CD14-positive monocyte (primary cell): ENCODE results near the gene MBD5. TPM values are rescaled to one million over a fixed set of nuclear protein-coding genes. Genes with fewer than 3 reads are reported as not detected.

Experiments used
- DNase-seq, 3 donors: peaks; one replicate each; pipeline ENCODE4 v3.0.0-alpha.2; 2011 to 2022
- H2AFZ ChIP-seq: 2 replicates; pipeline ENCODE4 v1.6.0; 2012; ENCODE audit warnings: mild to moderate bottlenecking, low read depth, low read length, inconsistent platforms; ENCODE audit not compliant: insufficient read depth, poor library complexity, severe bottlenecking
- H3K27ac ChIP-seq, 2 donors: 1 replicate in 1 of 2; 2 replicates in 1 of 2; pipeline ENCODE4 v1.5.1; 2012 to 2013; ENCODE audit warnings: low read length in 2 of 2, control low read depth in 1 of 2, inconsistent platforms in 1 of 2, low read depth in 1 of 2, mild to moderate bottlenecking in 1 of 2
- H3K27me3 ChIP-seq, 2 donors: one replicate each; pipeline versions ENCODE4 v1.6.0 to v1.6.1; 2011 to 2013; ENCODE audit warnings: low read length in 2 of 2; ENCODE audit not compliant: control insufficient read depth in 2 of 2, insufficient read depth in 2 of 2
- H3K36me3 ChIP-seq, 2 donors: replicated peaks in 1 of 2; 1 replicate in 1 of 2; 2 replicates in 1 of 2; pipeline versions ENCODE4 v1.5.1 to v1.6.1; 2012 to 2013; ENCODE audit warnings: low read length in 2 of 2, control low read depth in 1 of 2, inconsistent platforms in 1 of 2, mild to moderate bottlenecking in 1 of 2; ENCODE audit not compliant: insufficient read depth in 2 of 2, control insufficient read depth in 1 of 2
- H3K4me1 ChIP-seq, 2 donors: 1 replicate in 1 of 2; 2 replicates in 1 of 2; pipeline versions ENCODE4 v1.5.1 to v1.6.1; 2012 to 2013; ENCODE audit warnings: low read length in 2 of 2, control low read depth in 1 of 2, inconsistent platforms in 1 of 2, mild to moderate bottlenecking in 1 of 2, moderate library complexity in 1 of 2; ENCODE audit not compliant: insufficient read depth in 2 of 2, control insufficient read depth in 1 of 2
- H3K4me2 ChIP-seq: replicated peaks from 2 replicates; pipeline ENCODE3; 2012; ENCODE audit warnings: low read length, moderate library complexity, mild to moderate bottlenecking; ENCODE audit not compliant: poor library complexity, severe bottlenecking; ENCODE audit errors: extremely low read depth
- H3K4me3 ChIP-seq, 3 experiments: fragments of 200-600 bp in 1 of 3; sonication (generic) in 1 of 3; replicated peaks in 1 of 3; 1 replicate in 2 of 3; 2 replicates in 1 of 3; pipeline ENCODE4 v1.5.1; 2011 to 2013; ENCODE audit warnings: low read length in 3 of 3, mild to moderate bottlenecking in 3 of 3, control low read depth in 2 of 3, low read depth in 2 of 3, inconsistent platforms in 1 of 3, moderate library complexity in 1 of 3
- H3K79me2 ChIP-seq: 2 replicates; pipeline ENCODE4 v1.6.0; 2012; ENCODE audit warnings: mild to moderate bottlenecking, control low read depth, inconsistent platforms, low read length, moderate library complexity; ENCODE audit not compliant: insufficient read depth
- H3K9ac ChIP-seq: 2 replicates; pipeline ENCODE4 v1.6.0; 2017; ENCODE audit warnings: low read length, mild to moderate bottlenecking; ENCODE audit not compliant: insufficient read depth, poor library complexity, severe bottlenecking
- H3K9me3 ChIP-seq, 2 donors: replicated peaks in 1 of 2; 1 replicate in 1 of 2; 2 replicates in 1 of 2; pipeline versions ENCODE4 v1.5.1 to v1.6.1; 2012 to 2013; ENCODE audit warnings: low read length in 2 of 2, control low read depth in 1 of 2; ENCODE audit not compliant: control insufficient read depth in 1 of 2, insufficient read depth in 1 of 2
- H4K20me1 ChIP-seq: 2 replicates; pipeline ENCODE4 v1.6.0; 2012; ENCODE audit warnings: mild to moderate bottlenecking, low read length, control low read depth, moderate library complexity; ENCODE audit not compliant: insufficient read depth
- H3K27ac Mint-ChIP-seq, 7 donors: one replicate each; pipeline ENCODE4 v1.8.0; 2020; ENCODE audit warnings: mild to moderate bottlenecking in 7 of 7, mixed read lengths in 7 of 7, moderate library complexity in 6 of 7, inconsistent platforms in 2 of 7
- H3K27me3 Mint-ChIP-seq, 3 donors: one replicate each; pipeline ENCODE4 v1.8.0; 2021 to 2022; ENCODE audit warnings: low read depth in 3 of 3, mild to moderate bottlenecking in 3 of 3, mixed read lengths in 3 of 3, moderate library complexity in 3 of 3, inconsistent platforms in 1 of 3
- H3K36me3 Mint-ChIP-seq, 2 donors: one replicate each; pipeline ENCODE4 v1.8.0; 2020; ENCODE audit warnings: mixed read lengths in 2 of 2, inconsistent platforms in 1 of 2, mild to moderate bottlenecking in 1 of 2
- H3K4me1 Mint-ChIP-seq: one replicate; pipeline ENCODE4 v1.8.0; 2020; ENCODE audit warnings: mild to moderate bottlenecking, mixed read lengths
- H3K4me3 Mint-ChIP-seq, 2 donors: one replicate each; pipeline ENCODE4 v1.8.0; 2020; ENCODE audit warnings: mild to moderate bottlenecking in 2 of 2, mixed read lengths in 2 of 2, moderate library complexity in 1 of 2
- H3K9me3 Mint-ChIP-seq, 7 donors: one replicate each; pipeline ENCODE4 v1.8.0; 2020 to 2022; ENCODE audit warnings: mixed read lengths in 7 of 7, mild to moderate bottlenecking in 6 of 7, moderate library complexity in 6 of 7, inconsistent platforms in 2 of 7
- WGBS: methylation state at CpG from one replicate; pipeline ENCODE4 v1.1.5; 2013; ENCODE audit warnings: missing lambda C conversion rate; ENCODE audit not compliant: insufficient coverage; 5-methylcytosine and 5-hydroxymethylcytosine counted together
- intact Hi-C, 2 donors: fragments of 100-400 bp; cut with micrococcal nuclease; formaldehyde crosslinking; loops; one replicate each; pipeline versions ENCODE4 v1.15.0 to v1.15.1; 2023
- polyA plus RNA-seq, 3 donors: library from polyadenylated mRNA; depleted of rRNA in 1 of 3; unstranded in 2 of 3; stranded (reverse) in 1 of 3; fragments of 300-500 nt in 2 of 3; fragments of >200 nt in 1 of 3; fragmentation: Illumina TruSeq in 2 of 3; gene quantifications; 1 replicate in 2 of 3; 2 replicates in 1 of 3; pipeline ENCODE4 v1.2.3, GENCODE V29; 2012 to 2021
- TF ChIP-seq, protein P1 (sequence below): fragments of 200-600 bp; IDR thresholded peaks from one replicate; pipeline ENCODE4 v1.8.0; 2022; ENCODE audit warnings: antibody characterized with exemption, mild to moderate bottlenecking

The MBD5 gene
- polyA plus RNA-seq, 3 donors, result 2.3 to 5.7 (median 3.5) TPM

- 60% methylated on average over 6 of the region's 7 CpGs for WGBS
- H3K36me3 ChIP-seq, result no peaks in the 10 kb centered on the region
- H3K27ac ChIP-seq, result peak overlapping the region in 1 of 2 donors; percentile 57
- no peaks in the 10 kb centered on the region for H3K79me2 ChIP-seq
- peak overlapping the region; percentile 84 for H3K4me2 ChIP-seq
- Mint-ChIP-seq H3K4me1 (peaks cover 5% of the 10 kb centered on the region), H3K36me3 (no peaks in the 10 kb centered on the region), H3K4me3 (no peak overlapping the region), H3K27ac (no peak overlapping the region), H3K27me3 (peaks cover 0 to 9% (median 1%) of the 10 kb centered on the region in 3 donors), H3K9me3 (peaks cover 0 to 9% (median 3%) of the 10 kb centered on the region in 7 donors)
- H3K4me3 ChIP-seq, result peak overlapping the region; percentile 46 to 99 (median 73)
- peaks cover 4 to 7% of the 10 kb centered on the region in 2 donors for H3K4me1 ChIP-seq
- H3K27me3 ChIP-seq, result no peaks in the 10 kb centered on the region
- no peaks in the 10 kb centered on the region for H4K20me1 ChIP-seq
- DNase-seq, result no peak
- peak overlapping the region; percentile 83 for H2AFZ ChIP-seq
- peak overlapping the region; percentile 56 for H3K9ac ChIP-seq
- TF ChIP-seq, protein P1, sequence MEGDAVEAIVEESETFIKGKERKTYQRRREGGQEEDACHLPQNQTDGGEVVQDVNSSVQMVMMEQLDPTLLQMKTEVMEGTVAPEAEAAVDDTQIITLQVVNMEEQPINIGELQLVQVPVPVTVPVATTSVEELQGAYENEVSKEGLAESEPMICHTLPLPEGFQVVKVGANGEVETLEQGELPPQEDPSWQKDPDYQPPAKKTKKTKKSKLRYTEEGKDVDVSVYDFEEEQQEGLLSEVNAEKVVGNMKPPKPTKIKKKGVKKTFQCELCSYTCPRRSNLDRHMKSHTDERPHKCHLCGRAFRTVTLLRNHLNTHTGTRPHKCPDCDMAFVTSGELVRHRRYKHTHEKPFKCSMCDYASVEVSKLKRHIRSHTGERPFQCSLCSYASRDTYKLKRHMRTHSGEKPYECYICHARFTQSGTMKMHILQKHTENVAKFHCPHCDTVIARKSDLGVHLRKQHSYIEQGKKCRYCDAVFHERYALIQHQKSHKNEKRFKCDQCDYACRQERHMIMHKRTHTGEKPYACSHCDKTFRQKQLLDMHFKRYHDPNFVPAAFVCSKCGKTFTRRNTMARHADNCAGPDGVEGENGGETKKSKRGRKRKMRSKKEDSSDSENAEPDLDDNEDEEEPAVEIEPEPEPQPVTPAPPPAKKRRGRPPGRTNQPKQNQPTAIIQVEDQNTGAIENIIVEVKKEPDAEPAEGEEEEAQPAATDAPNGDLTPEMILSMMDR, result no peak
- peaks cover 0 to 2% of the 10 kb centered on the region in 2 donors for H3K9me3 ChIP-seq
- intact Hi-C loops, result no loop called here
These were observed 532.5 kb downstream of the MBD5 start for GRCh38 chr2:148553332-148553887.

DNA sequence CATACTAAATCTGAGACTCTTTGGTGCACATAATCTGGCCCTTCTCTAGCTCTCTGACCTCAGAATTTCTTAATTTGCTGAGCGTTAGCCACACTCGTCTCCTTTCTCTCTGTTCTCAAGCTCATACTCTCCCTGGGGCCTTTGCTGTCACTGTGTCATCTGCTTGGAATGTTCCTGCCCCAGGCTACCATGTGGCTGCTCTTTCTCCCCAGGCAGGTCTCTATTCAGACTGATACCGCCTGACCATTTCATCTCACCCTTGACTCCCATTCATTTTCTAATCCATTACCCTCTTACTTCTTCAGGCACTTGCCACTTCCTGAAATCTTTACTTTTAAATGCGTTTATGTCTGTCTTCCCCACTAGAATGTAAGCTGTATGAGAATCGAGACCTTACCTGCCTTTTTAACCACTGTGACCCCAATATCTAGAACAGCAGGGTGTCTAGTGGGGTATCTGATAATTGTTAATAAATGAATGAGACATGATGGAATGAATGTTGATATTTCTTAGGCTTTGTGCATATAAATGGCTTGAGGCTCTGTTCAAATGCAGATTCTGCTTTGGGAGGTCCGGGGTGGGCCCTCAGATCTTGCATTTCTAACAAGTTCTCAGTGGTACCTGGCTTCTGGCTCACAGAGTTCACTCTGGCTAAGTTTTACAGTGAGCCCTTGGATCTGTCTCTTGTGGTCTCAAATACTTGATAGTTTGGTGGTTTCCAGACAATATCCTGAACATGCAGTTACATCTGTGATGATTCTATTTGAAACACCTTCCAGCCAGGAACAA is 533.8 kb downstream of the MBD5 start:
- no peaks in the 10 kb centered on the region for H3K79me2 ChIP-seq
- H3K4me1 ChIP-seq, result peaks cover 4 to 7% of the 10 kb centered on the region in 2 donors
- H3K9me3 ChIP-seq, result peaks cover 0 to 2% of the 10 kb centered on the region in 2 donors
- 76% methylated on average over 4 of the region's 6 CpGs for WGBS
- H3K27ac Mint-ChIP-seq, result no peak overlapping the region
- no peaks in the 10 kb centered on the region for H4K20me1 ChIP-seq
- intact Hi-C loops, result no loop called here
- peaks cover 0 to 6% (median 3%) of the 10 kb centered on the region in 7 donors for H3K9me3 Mint-ChIP-seq
- no peak overlapping the region for H3K27ac ChIP-seq
- H3K4me1 Mint-ChIP-seq, result no peaks in the 10 kb centered on the region
- no peak overlapping the region for H3K4me3 ChIP-seq
- peaks cover 0 to 6% (median 4%) of the 10 kb centered on the region in 3 donors for H3K27me3 Mint-ChIP-seq
- no peak overlapping the region for H3K4me3 Mint-ChIP-seq
- no peak for DNase-seq
- H3K9ac ChIP-seq, result no peak overlapping the region
- TF ChIP-seq, protein P1, result no peak
- H3K36me3 ChIP-seq, result no peaks in the 10 kb centered on the region
- peak overlapping the region; percentile 39 for H2AFZ ChIP-seq
- H3K36me3 Mint-ChIP-seq, result no peaks in the 10 kb centered on the region
- H3K4me2 ChIP-seq, result no peak overlapping the region
- H3K27me3 ChIP-seq, result no peaks in the 10 kb centered on the region
